ENCODE data around the gene IRX6. TPM values are rescaled to one million over a fixed set of nuclear protein-coding genes. Genes with fewer than 3 reads are reported as not detected.

IRX6 gene
- polyA plus RNA-seq, 1 donor (not counting 4 experiments of a cell fraction or from before 2014, with no cell fraction given) = not detected

DNA sequence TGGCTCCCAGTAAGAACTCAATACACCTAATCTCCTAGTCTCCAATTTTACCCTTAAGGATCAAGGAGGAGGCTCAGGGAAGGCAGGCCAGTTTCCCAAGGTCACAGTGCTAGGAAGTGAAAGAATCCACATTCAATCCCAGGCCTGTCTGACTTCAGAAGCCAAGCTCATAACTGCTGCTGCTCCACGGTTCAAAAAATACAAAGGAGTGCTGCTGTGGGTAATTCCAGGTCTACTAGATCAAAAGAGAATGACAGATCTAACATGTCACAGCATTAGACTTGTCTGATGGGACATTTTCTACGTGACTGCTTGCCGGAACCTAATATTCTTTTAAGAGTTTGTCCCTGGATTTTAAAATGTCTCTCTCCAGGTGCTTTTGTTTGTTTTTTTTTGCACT lies 48.8 kb upstream of the IRX6 start:
- no peaks in the 10 kb centered on the region for H3K79me2 ChIP-seq (ENCODE audit: control insufficient read depth, insufficient read depth, low read length)
- H3K27me3 ChIP-seq (ENCODE audit: control insufficient read depth, extremely low read depth, insufficient read depth, low read length) = no peaks in the 10 kb centered on the region
- H3K9ac ChIP-seq (ENCODE audit: control insufficient read depth, extremely low read depth, insufficient read depth, low read length) = no peak overlapping the region
- DNase-seq (ENCODE audit: low read depth, low spot score) = no peak
- no peak overlapping the region for H3K4me2 ChIP-seq (ENCODE audit: control insufficient read depth, extremely low read depth, insufficient read depth, low read depth, low read length)
- no peaks in the 10 kb centered on the region for H3K4me1 ChIP-seq (ENCODE audit: control insufficient read depth, extremely low read depth, insufficient read depth, low read length)
- H3K27ac ChIP-seq (ENCODE audit: control insufficient read depth, insufficient read depth, low read length) = no peak overlapping the region
- no peak for FAIRE-seq
- no peaks in the 10 kb centered on the region for H3K9me1 ChIP-seq (ENCODE audit: control insufficient read depth, extremely low read depth, insufficient read depth, low read length)
- no peaks in the 10 kb centered on the region for H3K36me3 ChIP-seq (ENCODE audit: control insufficient read depth in 2 of 2, extremely low read depth in 1 of 2, insufficient read depth in 2 of 2, low read length in 2 of 2)
- no peaks in the 10 kb centered on the region for H4K20me1 ChIP-seq (ENCODE audit: control insufficient read depth, extremely low read depth, insufficient read depth, low read length)
- dilution Hi-C loops (cut with MboI; ENCODE audit: extremely low pct_ligation_motif_present, low sequenced_read_pairs) = no loop called here
- no peak overlapping the region for H2AFZ ChIP-seq (ENCODE audit: control insufficient read depth, low read length)
- TF ChIP-seq, protein P1, sequence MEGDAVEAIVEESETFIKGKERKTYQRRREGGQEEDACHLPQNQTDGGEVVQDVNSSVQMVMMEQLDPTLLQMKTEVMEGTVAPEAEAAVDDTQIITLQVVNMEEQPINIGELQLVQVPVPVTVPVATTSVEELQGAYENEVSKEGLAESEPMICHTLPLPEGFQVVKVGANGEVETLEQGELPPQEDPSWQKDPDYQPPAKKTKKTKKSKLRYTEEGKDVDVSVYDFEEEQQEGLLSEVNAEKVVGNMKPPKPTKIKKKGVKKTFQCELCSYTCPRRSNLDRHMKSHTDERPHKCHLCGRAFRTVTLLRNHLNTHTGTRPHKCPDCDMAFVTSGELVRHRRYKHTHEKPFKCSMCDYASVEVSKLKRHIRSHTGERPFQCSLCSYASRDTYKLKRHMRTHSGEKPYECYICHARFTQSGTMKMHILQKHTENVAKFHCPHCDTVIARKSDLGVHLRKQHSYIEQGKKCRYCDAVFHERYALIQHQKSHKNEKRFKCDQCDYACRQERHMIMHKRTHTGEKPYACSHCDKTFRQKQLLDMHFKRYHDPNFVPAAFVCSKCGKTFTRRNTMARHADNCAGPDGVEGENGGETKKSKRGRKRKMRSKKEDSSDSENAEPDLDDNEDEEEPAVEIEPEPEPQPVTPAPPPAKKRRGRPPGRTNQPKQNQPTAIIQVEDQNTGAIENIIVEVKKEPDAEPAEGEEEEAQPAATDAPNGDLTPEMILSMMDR (optimal IDR thresholded peaks at IDR 0.05 in 1 of 3, IDR thresholded peaks at IDR 0.05 in 1 of 3, conservative IDR thresholded peaks at IDR 0.05 in 1 of 3; ENCODE audit: extremely low read depth in 1 of 3, insufficient read depth in 2 of 3, low read length in 3 of 3) = no peak
- TF ChIP-seq EZH2 (IDR thresholded peaks at IDR 0.05; ENCODE audit: low read length) = no peak
- H3K9me3 ChIP-seq (ENCODE audit: control insufficient read depth, low read depth, low read length) = no peaks in the 10 kb centered on the region
- no peak overlapping the region for H3K4me3 ChIP-seq (ENCODE audit: control insufficient read depth in 2 of 3, extremely low read depth in 1 of 3, insufficient read depth in 2 of 3, low read depth in 1 of 3, low read length in 3 of 3)

DNA sequence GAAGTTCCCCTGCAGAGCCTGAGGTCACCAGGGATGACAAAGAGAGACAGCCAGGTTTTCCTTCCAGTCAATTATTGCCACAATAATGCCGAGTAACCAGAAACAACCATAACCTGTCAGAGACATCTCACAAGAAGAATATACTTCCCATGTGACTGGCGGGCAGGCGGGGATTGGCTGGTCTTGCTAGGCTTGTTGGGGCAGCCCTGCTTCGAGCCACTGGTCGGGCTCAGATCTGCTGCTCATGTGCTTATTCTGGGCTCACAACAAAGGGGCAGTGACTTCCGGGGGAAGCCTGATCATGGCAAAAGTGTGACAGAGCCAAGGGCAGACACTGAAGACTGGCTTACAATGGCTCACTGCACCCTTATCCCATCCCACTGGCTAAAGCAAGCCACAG lies 48.1 kb upstream of the IRX6 start:
- dilution Hi-C loops (cut with MboI; ENCODE audit: extremely low pct_ligation_motif_present, low sequenced_read_pairs) = no loop called here
- TF ChIP-seq EZH2 (IDR thresholded peaks at IDR 0.05; ENCODE audit: low read length) = no peak
- TF ChIP-seq, protein P1 (optimal IDR thresholded peaks at IDR 0.05 in 1 of 3, IDR thresholded peaks at IDR 0.05 in 1 of 3, conservative IDR thresholded peaks at IDR 0.05 in 1 of 3; ENCODE audit: extremely low read depth in 1 of 3, insufficient read depth in 2 of 3, low read length in 3 of 3) = no peak
- DNase-seq (ENCODE audit: low read depth, low spot score) (no peak), FAIRE-seq (no peak)
- H3K36me3 ChIP-seq (ENCODE audit: control insufficient read depth in 2 of 2, extremely low read depth in 1 of 2, insufficient read depth in 2 of 2, low read length in 2 of 2) = no peaks in the 10 kb centered on the region
- H3K4me2 ChIP-seq (ENCODE audit: control insufficient read depth, extremely low read depth, insufficient read depth, low read depth, low read length) = no peak overlapping the region
- H3K9me3 ChIP-seq (ENCODE audit: control insufficient read depth, low read depth, low read length) = no peaks in the 10 kb centered on the region
- H3K4me1 ChIP-seq (ENCODE audit: control insufficient read depth, extremely low read depth, insufficient read depth, low read length) = no peaks in the 10 kb centered on the region
- peaks cover 4% of the 10 kb centered on the region for H3K27me3 ChIP-seq (ENCODE audit: control insufficient read depth, extremely low read depth, insufficient read depth, low read length)
- no peaks in the 10 kb centered on the region for H3K79me2 ChIP-seq (ENCODE audit: control insufficient read depth, insufficient read depth, low read length)
- no peak overlapping the region for H3K4me3 ChIP-seq (ENCODE audit: control insufficient read depth in 2 of 3, extremely low read depth in 1 of 3, insufficient read depth in 2 of 3, low read depth in 1 of 3, low read length in 3 of 3)
- no peaks in the 10 kb centered on the region for H4K20me1 ChIP-seq (ENCODE audit: control insufficient read depth, extremely low read depth, insufficient read depth, low read length)
- no peak overlapping the region for H3K9ac ChIP-seq (ENCODE audit: control insufficient read depth, extremely low read depth, insufficient read depth, low read length)
- H3K9me1 ChIP-seq (ENCODE audit: control insufficient read depth, extremely low read depth, insufficient read depth, low read length) = no peaks in the 10 kb centered on the region
- H3K27ac ChIP-seq (ENCODE audit: control insufficient read depth, insufficient read depth, low read length) = no peak overlapping the region
- no peak overlapping the region for H2AFZ ChIP-seq (ENCODE audit: control insufficient read depth, low read length)

Data from keratinocyte (primary cell).